Measurements from ENCODE around the gene RIC1.
A peak's percentile ranks its signal among the peaks of the same experiment; 100 is the strongest.
"Not testable (repeated sequence)": the region's sequence is repeated elsewhere in the genome, so short reads cannot be mapped to it uniquely, and the experiment has no call there.

RIC1 gene

GRCh38 chr9:5622016-5622415 lies 6.9 kb upstream of the RIC1 start:
- DNase-seq, result no peak

GRCh38 chr9:5624655-5625054 lies 4.3 kb upstream of the RIC1 start:
- no peak for DNase-seq

GRCh38 chr9:5626727-5627634 lies 1.9 kb upstream of the RIC1 start:
- DNase-seq, result no peak

GRCh38 chr9:5627686-5628085 lies 1.2 kb upstream of the RIC1 start:
- not testable (repeated sequence) for DNase-seq

- no peak for DNase-seq
Observed at GRCh38 chr9:5628183-5628529, 751 bp upstream of the RIC1 start.

- DNase-seq, result no peak
Observed at GRCh38 chr9:5629312-5630080, 589 bp downstream of the RIC1 start.

- DNase-seq, result peak in 1 of 2 experiments; percentile 14
Observed at GRCh38 chr9:5630081-5630507, 1.2 kb downstream of the RIC1 start.

GRCh38 chr9:5631026-5631425 lies 2.1 kb downstream of the RIC1 start:
- no peak for DNase-seq

GRCh38 chr9:5632540-5632939 lies 3.6 kb downstream of the RIC1 start:
- DNase-seq, result no peak

GRCh38 chr9:5633243-5633642 lies 4.3 kb downstream of the RIC1 start:
- DNase-seq, result peak in 1 of 2 experiments; percentile 17

- no peak for DNase-seq
Observed at GRCh38 chr9:5635390-5635789, 6.5 kb downstream of the RIC1 start.

GRCh38 chr9:5639816-5640215 lies 10.9 kb downstream of the RIC1 start:
- no peak for DNase-seq

GRCh38 chr9:5642170-5642569 lies 13.3 kb downstream of the RIC1 start:
- DNase-seq, result no peak

GRCh38 chr9:5643005-5643624 lies 14.2 kb downstream of the RIC1 start:
- no peak for DNase-seq

GRCh38 chr9:5644501-5644900 lies 15.6 kb downstream of the RIC1 start:
- DNase-seq, result no peak

- no peak for DNase-seq
Observed at GRCh38 chr9:5646116-5646515, 17.2 kb downstream of the RIC1 start.

GRCh38 chr9:5650356-5651105 lies 21.6 kb downstream of the RIC1 start:
- DNase-seq, result no peak

- DNase-seq, result no peak
Observed at GRCh38 chr9:5651246-5651645, 22.3 kb downstream of the RIC1 start.

- DNase-seq, result no peak
Observed at GRCh38 chr9:5652821-5653220, 23.9 kb downstream of the RIC1 start.

- not testable (repeated sequence) for DNase-seq
Observed at GRCh38 chr9:5662804-5663203, 33.9 kb downstream of the RIC1 start.

GRCh38 chr9:5665059-5665458 lies 36.2 kb downstream of the RIC1 start:
- DNase-seq, result no peak

- no peak for DNase-seq
Observed at GRCh38 chr9:5667391-5667790, 38.5 kb downstream of the RIC1 start.

- DNase-seq, result no peak
Observed at GRCh38 chr9:5670079-5670478, 41.2 kb downstream of the RIC1 start.

All from SW 1271 (cell line).